ENCODE measurements around the gene CDC6. TPM values are rescaled to one million over a fixed set of nuclear protein-coding genes. Genes with fewer than 3 reads are reported as not detected.

Gene CDC6
- total and polyA plus RNA-seq, 2 of the 8 experiments (the other 6 are each of a cell fraction or from before 2014, with no cell fraction given): 50.5 to 140 TPM

- ChIA-PET CTCF (ENCODE audit: partially characterized antibody) (interaction anchor here (1.0 kb wide), 1 partner anchor 26 kb away, joined by 4 read pairs; no protein-coding TSS in a partner anchor), POLR2A (ENCODE audit: partially characterized antibody) (interaction anchor here (0.6 to 1.2 kb wide), 3 partner anchors 11 to 49 kb away, joined by 3 to 6 read pairs (median 4); no protein-coding TSS in a partner anchor)
- Histone ChIP-seq H2AFZ (ENCODE audit: low read length) (no peak overlapping the region), H2AK5ac (ENCODE audit: low read depth, low read length) (no peak overlapping the region), H3K36me3 (ENCODE audit: control insufficient read depth in 2 of 4, insufficient read depth in 4 of 4, low read length in 3 of 4) (no peaks in the 10 kb centered on the region), H3K9me3 (ENCODE audit: insufficient read depth in 2 of 2, low read depth in 1 of 2, low read length in 1 of 2) (no peaks in the 10 kb centered on the region), H3K18ac (ENCODE audit: extremely low read depth, low read length) (no peak overlapping the region), H4K91ac (replicated peaks; ENCODE audit: insufficient read length, low read length) (no peak overlapping the region), H3K56ac (replicated peaks; ENCODE audit: insufficient read length, low read depth, low read length) (no peak overlapping the region), H3K9ac (replicated peaks in 1 of 4; ENCODE audit: extremely low read depth in 1 of 4, low read depth in 3 of 4, low read length in 3 of 4) (no peak overlapping the region), H3K79me2 (ENCODE audit: control insufficient read depth in 1 of 2, insufficient read depth in 2 of 2, low read length in 2 of 2) (peaks cover 0 to 33% of the 10 kb centered on the region in 2 experiments; a peak in 2 of 4 replicates), H3K14ac (ENCODE audit: insufficient read length) (no peak overlapping the region), H4K8ac (ENCODE audit: extremely low read depth, insufficient read depth, low read length) (no peak overlapping the region), H3K4me3 (ENCODE audit: extremely low read depth in 1 of 4, insufficient read depth in 2 of 4, low read depth in 3 of 4, low read length in 4 of 4) (no peak overlapping the region), H3K27me3 (replicated peaks in 1 of 4; ENCODE audit: control insufficient read depth in 3 of 4, extremely low read depth in 1 of 4, insufficient read depth in 3 of 4, low read length in 3 of 4) (no peaks in the 10 kb centered on the region), H3K23me2 (ENCODE audit: low read depth, low read length) (no peaks in the 10 kb centered on the region), H3K4me1 (replicated peaks in 1 of 4; ENCODE audit: control insufficient read depth in 3 of 4, insufficient read depth in 4 of 4, low read length in 3 of 4) (no peaks in the 10 kb centered on the region), H4K5ac (ENCODE audit: insufficient read length, low read depth, low read length) (no peak overlapping the region), H2BK20ac (ENCODE audit: low read length) (no peak overlapping the region), H3K27ac (ENCODE audit: low read depth, low read length) (no peak overlapping the region), H2BK12ac (ENCODE audit: low read depth, low read length) (no peak overlapping the region), H2BK5ac (ENCODE audit: low read depth, low read length) (no peak overlapping the region), H2BK15ac (ENCODE audit: low read length) (no peak overlapping the region), H3K4ac (replicated peaks; ENCODE audit: insufficient read length, low read depth, low read length) (no peak overlapping the region), H3K79me1 (ENCODE audit: low read depth, low read length) (peaks cover 3% of the 10 kb centered on the region; the same call in 1 of the 2 replicates), H2BK120ac (replicated peaks; ENCODE audit: low read depth, low read length) (no peak overlapping the region), H3K23ac (ENCODE audit: insufficient read length) (no peak overlapping the region), H3K4me2 (ENCODE audit: insufficient read depth in 1 of 2, low read depth in 2 of 2, low read length in 2 of 2) (no peak overlapping the region), H4K20me1 (replicated peaks in 1 of 2; ENCODE audit: control insufficient read depth in 1 of 2, insufficient read depth in 2 of 2, low read length in 2 of 2) (peaks cover 0 to 2% of the 10 kb centered on the region in 2 experiments)
- WGBS, 2 experiments (ENCODE audit: extremely low coverage in 1 of 2, insufficient coverage in 1 of 2, insufficient read length in 1 of 2, insufficient replicate concordance in 2 of 2, low coverage in 1 of 2, low lambda C conversion rate in 2 of 2, missing lambda C conversion rate in 1 of 2): 95% methylated on average over 4 of the region's 4 CpGs; no CpG with 5 or more reads in 1 of the 2 experiments
- FAIRE-seq (no peak), DNase-seq (ENCODE audit: low read depth in 1 of 2, low spot score in 2 of 2) (no peak)
- TF ChIP-seq POU5F1 (IDR thresholded peaks at IDR 0.05; ENCODE audit: low read depth, low read length) (no peak), EP300 (IDR thresholded peaks at IDR 0.05; ENCODE audit: borderline replicate concordance in 1 of 2, low read depth in 2 of 2, low read length in 2 of 2) (no peak), CEBPB (IDR thresholded peaks at IDR 0.05; ENCODE audit: low read depth, low read length) (no peak), CTBP2 (IDR thresholded peaks at IDR 0.05; ENCODE audit: borderline replicate concordance, insufficient read depth, insufficient read length, low read length) (no peak), SP1 (IDR thresholded peaks at IDR 0.05; ENCODE audit: low read depth, low read length) (no peak), POLR2AphosphoS5 (IDR thresholded peaks at IDR 0.05; ENCODE audit: low read depth, low read length) (no peak), RAD21 (IDR thresholded peaks at IDR 0.05 in 1 of 2, conservative IDR thresholded peaks at IDR 0.05 in 1 of 2; ENCODE audit: low read depth in 2 of 2, low read length in 2 of 2) (no peak)
Measured at GRCh38 chr17:40244255-40244654, 43.4 kb upstream of the CDC6 start.
